LNCaP clone FGC (cell line): ENCODE results near the gene CNTN5.

Source experiments
- DNase-seq: peaks from one replicate; pipeline ENCODE4 v3.0.0-alpha.2; 2011; ENCODE audit warnings: low read depth
- H3K4me3 ChIP-seq: 2 replicates; pipeline ENCODE4 v1.5.1; 2011; ENCODE audit warnings: mild to moderate bottlenecking, low read depth, low read length, control low read depth
- CTCF ChIP-seq: IDR thresholded peaks from 2 replicates; pipeline ENCODE4 v1.5.1; 2012; ENCODE audit warnings: mild to moderate bottlenecking; ENCODE audit not compliant: control insufficient read depth, insufficient read depth; ENCODE audit errors: extremely low read depth

Gene CNTN5

GRCh38 chr11:99208813-99209212 is 188.1 kb downstream of the CNTN5 start:
- no peak for DNase-seq
- no peak for TF ChIP-seq CTCF

GRCh38 chr11:99229544-99229943 is 208.8 kb downstream of the CNTN5 start:
- no peak overlapping the region for H3K4me3 ChIP-seq
- no peak for TF ChIP-seq CTCF
- DNase-seq: no peak

More at GRCh38 chr11:99208813-99209212, 188.1 kb downstream of the CNTN5 start:
- no peak overlapping the region for H3K4me3 ChIP-seq

- no peak overlapping the region for H3K4me3 ChIP-seq
- TF ChIP-seq CTCF: no peak
- DNase-seq: no peak
Observed at GRCh38 chr11:99234534-99234933, 213.8 kb downstream of the CNTN5 start.

- no peak for DNase-seq
Observed at GRCh38 chr11:99238401-99238800, 217.7 kb downstream of the CNTN5 start.

DNA sequence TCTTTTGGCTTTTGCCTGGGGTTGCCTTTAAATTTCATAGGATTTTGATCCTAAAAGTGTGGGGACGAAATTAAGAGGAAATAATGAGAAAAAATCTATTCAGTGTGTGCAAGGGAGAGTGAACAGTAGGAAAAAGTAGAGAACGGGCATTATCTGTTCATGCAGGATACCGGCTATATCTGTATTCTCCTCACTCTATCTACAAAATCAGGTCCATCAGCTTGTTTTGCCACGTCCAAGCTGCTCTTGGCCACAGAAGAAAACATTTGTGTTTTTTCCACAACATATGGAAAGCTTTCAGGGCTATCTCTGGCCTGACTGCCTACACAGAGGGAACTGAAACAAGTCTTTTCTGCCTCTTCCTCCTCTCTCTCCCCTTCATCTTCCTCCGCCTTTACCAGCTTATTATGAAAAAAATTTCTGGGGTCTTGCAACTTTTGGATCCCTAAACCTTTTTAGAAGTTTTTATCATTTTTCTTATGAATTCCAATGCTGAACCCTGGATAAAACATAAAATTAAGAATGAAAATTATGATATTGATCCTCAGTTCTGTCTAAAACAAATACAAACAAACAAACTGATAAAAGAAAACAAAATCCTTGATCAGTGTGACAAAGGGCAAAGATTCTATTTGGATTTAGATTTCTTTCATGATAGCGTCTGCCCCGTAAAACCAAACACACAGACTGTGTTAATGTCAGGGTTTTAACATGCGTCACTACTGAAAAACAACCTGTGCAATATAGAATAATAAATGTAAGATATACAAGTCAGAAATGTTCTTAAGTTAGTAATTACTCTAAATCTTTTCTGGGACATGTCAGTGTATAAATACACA is 219.7 kb downstream of the CNTN5 start:
- no peak for TF ChIP-seq CTCF
- no peak for DNase-seq
- no peak overlapping the region for H3K4me3 ChIP-seq

More at GRCh38 chr11:99238401-99238800, 217.7 kb downstream of the CNTN5 start:
- no peak for TF ChIP-seq CTCF
- H3K4me3 ChIP-seq: no peak overlapping the region

GRCh38 chr11:99241066-99241465 is 220.3 kb downstream of the CNTN5 start:
- TF ChIP-seq CTCF: no peak
- no peak for DNase-seq

DNA sequence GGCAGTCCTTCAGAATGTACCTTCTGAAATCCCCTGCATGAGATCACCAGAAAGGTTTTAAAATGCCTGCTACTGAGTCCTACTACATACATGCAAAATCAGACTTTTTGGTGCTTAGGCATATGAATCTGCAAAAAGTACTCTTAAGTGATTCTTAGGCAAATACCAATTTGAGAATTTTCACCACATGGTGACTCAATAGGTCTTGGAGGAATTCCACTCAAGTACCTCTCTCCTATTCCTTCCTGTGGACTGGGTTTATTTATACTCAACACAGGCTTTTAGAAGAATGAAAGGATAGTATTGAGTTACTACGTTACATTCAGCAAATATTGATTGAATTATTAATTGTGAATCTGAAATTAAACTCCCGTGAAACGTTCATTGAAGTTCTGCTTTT is 223.9 kb downstream of the CNTN5 start:
- no peak for TF ChIP-seq CTCF
- DNase-seq: no peak
- H3K4me3 ChIP-seq: no peak overlapping the region

More at GRCh38 chr11:99241066-99241465, 220.3 kb downstream of the CNTN5 start:
- H3K4me3 ChIP-seq: no peak overlapping the region
